GM12875 (cell line): ENCODE results near the gene FAM3D.

ENCODE experiments used
- H3K4me3 ChIP-seq: one replicate; pipeline ENCODE4 v1.5.1; 2011; ENCODE audit warnings: low read depth, low read length, control low read depth
- TF ChIP-seq, protein P1 (sequence below): IDR thresholded peaks from 2 replicates; pipeline ENCODE4 v1.5.1; 2011; ENCODE audit warnings: low read depth, mild to moderate bottlenecking, control low read depth, inconsistent platforms, low read length, moderate library complexity, borderline replicate concordance; ENCODE audit not compliant: insufficient read depth

The FAM3D gene

DNA sequence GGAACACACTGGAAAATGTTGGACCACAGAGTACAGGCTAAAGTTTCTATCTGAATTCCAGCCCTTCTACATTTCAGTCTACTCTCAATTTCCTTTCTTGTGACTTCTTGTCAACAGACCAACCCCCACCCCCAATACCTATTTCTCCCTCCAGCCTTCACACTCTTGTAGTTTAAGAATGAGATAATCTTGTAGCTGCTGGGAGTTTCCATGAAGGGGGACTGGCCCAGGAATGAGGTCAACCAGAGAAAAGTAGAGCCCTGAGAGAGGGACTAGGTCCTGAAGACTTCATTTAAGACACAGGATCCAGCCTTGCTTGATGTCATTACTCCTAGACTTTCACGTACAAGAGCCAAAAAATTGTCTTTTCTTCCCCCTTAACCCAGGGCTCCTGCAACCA lies 59.9 kb downstream of the FAM3D start:
- TF ChIP-seq, protein P1, sequence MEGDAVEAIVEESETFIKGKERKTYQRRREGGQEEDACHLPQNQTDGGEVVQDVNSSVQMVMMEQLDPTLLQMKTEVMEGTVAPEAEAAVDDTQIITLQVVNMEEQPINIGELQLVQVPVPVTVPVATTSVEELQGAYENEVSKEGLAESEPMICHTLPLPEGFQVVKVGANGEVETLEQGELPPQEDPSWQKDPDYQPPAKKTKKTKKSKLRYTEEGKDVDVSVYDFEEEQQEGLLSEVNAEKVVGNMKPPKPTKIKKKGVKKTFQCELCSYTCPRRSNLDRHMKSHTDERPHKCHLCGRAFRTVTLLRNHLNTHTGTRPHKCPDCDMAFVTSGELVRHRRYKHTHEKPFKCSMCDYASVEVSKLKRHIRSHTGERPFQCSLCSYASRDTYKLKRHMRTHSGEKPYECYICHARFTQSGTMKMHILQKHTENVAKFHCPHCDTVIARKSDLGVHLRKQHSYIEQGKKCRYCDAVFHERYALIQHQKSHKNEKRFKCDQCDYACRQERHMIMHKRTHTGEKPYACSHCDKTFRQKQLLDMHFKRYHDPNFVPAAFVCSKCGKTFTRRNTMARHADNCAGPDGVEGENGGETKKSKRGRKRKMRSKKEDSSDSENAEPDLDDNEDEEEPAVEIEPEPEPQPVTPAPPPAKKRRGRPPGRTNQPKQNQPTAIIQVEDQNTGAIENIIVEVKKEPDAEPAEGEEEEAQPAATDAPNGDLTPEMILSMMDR, result no peak
- no peak overlapping the region for H3K4me3 ChIP-seq

DNA sequence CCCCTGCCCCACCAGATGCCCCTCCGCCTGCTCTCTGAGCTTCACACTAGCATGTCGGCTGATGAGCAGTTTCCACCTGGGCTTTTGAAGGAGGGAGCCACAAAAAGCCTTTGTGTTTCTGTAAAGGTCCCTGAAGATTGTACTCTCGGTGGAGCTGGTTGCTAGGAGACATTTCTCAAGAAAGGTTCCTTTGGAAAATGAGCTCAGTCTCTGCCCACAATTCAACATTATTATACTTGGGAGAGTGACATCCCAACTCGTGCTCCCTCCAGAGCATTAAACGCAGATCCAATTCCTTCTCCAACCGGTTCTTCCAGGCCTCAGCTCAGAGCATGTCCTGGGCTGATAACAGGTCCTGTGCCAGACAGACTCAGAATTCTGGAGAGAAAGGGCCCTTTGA lies 62.5 kb downstream of the FAM3D start:
- H3K4me3 ChIP-seq, result no peak overlapping the region
- TF ChIP-seq, protein P1, result no peak

DNA sequence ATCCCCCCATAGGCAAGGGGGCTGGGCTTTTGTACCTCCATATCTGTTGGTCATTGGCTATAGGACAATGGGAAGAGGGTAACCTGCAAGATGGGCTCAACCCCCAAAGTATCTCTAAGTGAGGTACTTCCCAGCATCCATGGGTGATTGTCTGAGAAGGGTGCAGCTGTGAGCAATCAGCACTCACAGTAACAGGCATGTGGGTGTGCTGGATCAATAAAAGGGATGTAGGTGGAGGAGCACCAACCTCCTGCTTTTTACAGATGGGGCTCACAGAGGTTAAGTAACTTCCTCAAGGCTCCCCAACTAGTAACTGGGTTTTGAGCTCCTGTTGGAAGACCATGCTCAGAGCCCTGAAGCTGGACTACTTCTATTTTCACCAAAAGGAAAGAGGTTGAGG lies 63.0 kb downstream of the FAM3D start:
- no peak overlapping the region for H3K4me3 ChIP-seq
- TF ChIP-seq, protein P1, result no peak

DNA sequence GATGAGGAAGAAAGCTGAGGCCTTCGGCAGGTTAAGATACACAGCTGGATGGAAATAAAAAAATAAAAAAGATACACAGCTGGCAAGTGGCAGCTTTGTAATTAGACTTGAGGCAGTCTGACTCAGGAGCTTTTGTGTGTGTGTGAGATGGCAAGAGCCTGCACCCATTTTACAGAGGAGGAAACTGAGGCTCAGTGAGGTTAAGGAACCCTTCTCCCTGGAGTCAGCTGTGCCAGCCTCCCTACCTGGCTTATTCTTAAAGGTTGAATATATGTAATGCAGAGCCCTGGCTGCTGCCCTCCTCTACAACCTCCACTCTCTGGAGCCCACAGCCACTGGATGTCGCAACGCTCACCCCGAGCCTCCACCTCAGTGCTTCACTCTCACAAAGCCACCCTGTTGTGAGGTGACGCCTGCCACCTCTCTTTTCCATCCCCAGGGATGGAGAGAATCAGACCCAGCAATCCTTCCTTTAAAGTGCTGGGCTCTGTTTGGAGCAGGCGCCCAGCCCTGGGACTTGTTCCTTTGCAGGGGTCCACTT lies 68.7 kb downstream of the FAM3D start:
- TF ChIP-seq, protein P1, result no peak

DNA sequence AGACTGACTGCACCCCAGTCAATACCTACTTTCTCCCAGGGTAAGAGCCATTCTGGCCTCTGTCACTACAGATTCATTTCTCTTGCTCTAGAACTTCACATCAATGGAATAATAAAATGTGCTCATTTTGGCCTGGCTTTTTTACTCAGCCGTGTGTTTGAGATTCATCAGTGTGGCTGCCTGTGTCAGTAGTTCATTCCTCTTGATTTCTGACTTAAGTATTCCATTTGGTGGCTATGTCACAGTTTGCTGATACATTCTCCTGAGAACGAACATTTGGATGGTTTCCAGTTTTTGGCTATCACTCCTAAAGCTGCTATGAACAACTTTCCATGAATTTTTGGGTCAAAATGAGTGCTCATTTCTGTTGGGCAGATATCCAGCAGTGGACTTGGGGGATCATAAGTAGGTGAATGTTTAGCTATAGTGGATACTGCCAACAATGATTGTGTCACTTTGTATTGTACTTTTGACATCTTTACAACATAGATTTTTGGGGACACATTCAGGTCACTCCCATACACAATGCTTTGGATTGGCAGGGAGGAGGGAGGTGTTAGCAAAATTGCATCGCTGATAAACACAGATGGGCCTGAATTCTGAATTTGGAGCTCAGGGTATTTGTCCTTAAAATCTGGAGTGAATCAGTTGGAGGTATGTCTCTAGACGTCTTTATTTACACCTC lies 69.6 kb downstream of the FAM3D start:
- H3K4me3 ChIP-seq, result no peak overlapping the region
- TF ChIP-seq, protein P1, result no peak

More for the DNA sequence above, 68.7 kb downstream of the FAM3D start:
- no peak overlapping the region for H3K4me3 ChIP-seq

DNA sequence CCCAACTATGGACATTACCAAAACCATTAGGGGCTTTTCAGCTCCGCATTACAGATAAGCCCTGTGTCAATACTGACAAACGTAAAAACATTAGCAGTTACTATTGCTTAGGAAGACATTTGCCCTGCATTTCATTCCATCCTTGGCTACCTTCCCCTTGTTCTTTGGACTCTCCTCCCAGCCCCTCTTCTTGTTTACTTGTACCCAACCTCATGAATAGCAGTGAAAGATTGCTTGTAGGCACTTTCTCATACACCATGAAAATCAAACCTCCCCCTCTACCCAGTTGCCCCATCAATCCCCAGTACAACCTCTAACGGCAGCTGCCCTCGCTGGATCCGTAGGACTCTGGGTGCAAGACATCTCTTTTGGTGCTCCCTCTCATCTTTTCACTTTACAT lies 72.5 kb downstream of the FAM3D start:
- TF ChIP-seq, protein P1, result no peak
- no peak overlapping the region for H3K4me3 ChIP-seq
